ENCODE results near the gene COX8C.

Gene COX8C

DNA sequence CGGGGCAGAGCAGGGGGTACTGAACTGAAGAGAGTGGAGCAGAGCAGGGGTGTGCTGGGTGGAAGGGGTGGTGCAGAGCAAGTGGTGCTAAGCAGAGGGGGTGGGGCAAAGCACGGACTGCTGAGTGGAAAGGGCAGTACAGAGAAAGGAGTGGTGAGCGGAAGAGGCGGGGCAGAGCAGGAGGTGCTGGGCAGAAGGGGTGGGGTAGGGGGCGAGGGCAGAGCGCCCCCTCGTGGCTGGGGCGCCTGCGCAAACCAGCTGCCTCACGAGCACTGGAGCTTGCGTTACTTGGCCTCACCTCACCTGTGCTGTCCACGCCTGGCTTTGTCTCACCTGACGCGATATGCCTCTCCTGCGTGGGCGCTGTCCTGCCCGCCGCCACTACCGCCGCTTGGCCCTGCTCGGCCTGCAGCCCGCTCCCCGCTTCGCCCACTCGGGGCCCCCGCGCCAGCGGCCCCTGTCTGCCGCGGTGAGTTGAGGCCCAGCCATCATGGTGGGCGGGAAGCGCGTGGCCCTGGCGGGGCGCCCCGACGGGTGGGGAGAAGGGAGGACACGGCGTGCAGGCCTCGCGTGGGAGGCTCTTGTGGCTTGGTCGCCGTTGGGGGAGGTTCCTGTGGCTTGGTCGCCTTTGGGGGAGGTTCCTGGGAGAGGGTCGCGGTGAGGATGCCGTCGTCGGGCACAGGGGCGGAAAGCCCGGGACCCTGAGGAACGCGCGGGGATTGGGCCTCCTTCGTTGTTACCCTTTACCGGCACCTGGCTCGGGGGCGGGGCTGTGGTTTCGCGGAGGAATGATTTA lies at the start of gene COX8C:
Gene COX8C, plus strand, starts transcription at position 257 of the 796 bp plus-strand sequence. Its CDS starts 87 bp downstream, at position 344.
- H3K4me1 Mint-ChIP-seq (ENCODE audit: low read depth) = no peaks in the 10 kb centered on the region
- no peak for DNase-seq (ENCODE audit: low spot score)
- H3K27ac Mint-ChIP-seq = no peak within 1 kb of the TSS
- peaks cover 13% of the 10 kb centered on the region for H3K9me3 Mint-ChIP-seq
- no peaks in the 10 kb centered on the region for H3K36me3 Mint-ChIP-seq (ENCODE audit: low read depth)
- H3K4me3 Mint-ChIP-seq = no peak within 1 kb of the TSS
- peaks cover 6% of the 10 kb centered on the region for H3K27me3 Mint-ChIP-seq (ENCODE audit: low read depth)

GRCh38 chr14:93299416-93299815 lies 47.6 kb upstream of the COX8C start:
- Mint-ChIP-seq H3K4me3 (no peak overlapping the region), H3K9me3 (no peaks in the 10 kb centered on the region), H3K27ac (no peak overlapping the region), H3K4me1 (ENCODE audit: low read depth) (peaks cover 7% of the 10 kb centered on the region), H3K36me3 (ENCODE audit: low read depth) (peaks cover 3% of the 10 kb centered on the region), H3K27me3 (ENCODE audit: low read depth) (no peaks in the 10 kb centered on the region)
- no peak for DNase-seq (ENCODE audit: low spot score)

DNA sequence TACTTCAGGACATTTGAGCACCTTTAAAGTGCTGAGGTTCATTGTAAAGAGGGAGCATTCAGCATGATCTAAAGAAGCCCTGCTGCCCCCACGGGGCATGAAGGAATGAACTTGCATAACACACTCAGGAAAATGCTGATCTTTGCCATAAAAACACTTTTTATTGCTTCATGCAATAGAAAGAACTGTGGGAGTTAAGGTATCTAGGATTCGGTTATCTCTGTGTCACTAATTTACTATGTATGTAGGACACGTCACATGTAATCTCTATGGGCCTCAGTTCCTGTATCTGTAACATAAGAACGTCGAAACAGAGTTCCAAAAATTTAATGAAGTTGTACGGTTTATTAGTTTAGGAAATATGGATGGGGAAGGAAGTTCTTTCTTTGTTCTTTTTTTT lies 47.1 kb upstream of the COX8C start:
- Mint-ChIP-seq H3K4me3 (no peak overlapping the region), H3K27me3 (ENCODE audit: low read depth) (no peaks in the 10 kb centered on the region), H3K9me3 (no peaks in the 10 kb centered on the region), H3K27ac (no peak overlapping the region), H3K4me1 (ENCODE audit: low read depth) (peaks cover 7% of the 10 kb centered on the region), H3K36me3 (ENCODE audit: low read depth) (no peaks in the 10 kb centered on the region)
- no peak for DNase-seq (ENCODE audit: low spot score)

DNA sequence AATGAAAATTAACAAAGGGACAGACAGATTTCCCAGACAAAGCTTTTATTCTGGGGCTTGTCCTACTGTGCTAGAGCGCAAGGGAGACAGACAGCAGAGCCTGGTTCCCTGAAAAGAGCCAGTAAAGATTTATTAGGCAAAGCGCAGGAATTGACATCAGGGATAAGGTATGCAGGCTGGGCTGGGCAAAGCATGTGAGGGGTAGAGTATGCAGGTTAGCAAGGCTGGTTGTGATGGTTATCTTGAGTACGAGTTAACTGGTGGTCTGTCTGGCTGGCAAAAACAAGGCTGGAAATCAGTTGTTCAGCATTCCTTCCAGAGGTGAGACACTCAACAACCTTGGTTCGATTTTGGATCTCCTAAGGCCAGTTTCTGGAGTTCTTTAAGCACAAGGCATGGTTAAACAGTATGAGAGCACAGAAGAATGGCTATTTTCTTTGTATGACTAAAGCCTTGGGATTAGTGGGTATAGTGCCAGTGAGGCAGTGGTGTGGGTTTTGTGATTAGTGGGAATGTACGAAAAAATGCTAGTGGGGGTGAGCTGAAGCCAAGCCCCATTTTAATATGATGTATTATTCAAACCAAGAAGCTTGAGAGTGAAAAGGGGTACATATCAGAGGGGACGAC lies 45.0 kb upstream of the COX8C start:
- Mint-ChIP-seq H3K4me1 (ENCODE audit: low read depth) (peaks cover 10% of the 10 kb centered on the region), H3K27me3 (ENCODE audit: low read depth) (no peaks in the 10 kb centered on the region), H3K27ac (no peak overlapping the region), H3K9me3 (no peaks in the 10 kb centered on the region), H3K36me3 (ENCODE audit: low read depth) (no peaks in the 10 kb centered on the region), H3K4me3 (no peak overlapping the region)
- no peak for DNase-seq (ENCODE audit: low spot score)

GRCh38 chr14:93302688-93303581 lies 44.0 kb upstream of the COX8C start:
- Mint-ChIP-seq H3K27ac (no peak overlapping the region), H3K4me1 (ENCODE audit: low read depth) (peaks cover 11% of the 10 kb centered on the region), H3K27me3 (ENCODE audit: low read depth) (no peaks in the 10 kb centered on the region), H3K9me3 (no peaks in the 10 kb centered on the region), H3K4me3 (no peak overlapping the region), H3K36me3 (ENCODE audit: low read depth) (no peaks in the 10 kb centered on the region)
- no peak for DNase-seq (ENCODE audit: low spot score)

DNA sequence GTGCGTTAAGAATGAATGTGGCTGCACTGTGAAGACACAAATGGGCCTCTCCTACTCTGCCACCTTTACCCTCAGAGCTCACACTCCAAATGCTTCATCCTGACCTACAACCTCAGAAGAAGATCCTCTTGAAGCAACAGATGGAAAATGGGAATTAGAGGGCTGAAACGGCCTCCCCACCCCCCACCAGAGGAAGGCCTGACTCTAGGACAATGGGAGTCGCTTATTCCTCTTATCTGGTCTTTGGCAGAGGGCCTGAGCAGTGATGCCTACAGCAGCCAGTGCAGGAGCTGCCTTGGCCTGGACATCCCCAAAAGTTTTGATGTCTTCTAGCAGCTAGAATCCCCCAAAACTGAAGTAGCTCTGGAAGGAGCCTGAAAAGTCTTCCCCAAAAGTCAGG lies 43.3 kb upstream of the COX8C start:
- H3K36me3 Mint-ChIP-seq (ENCODE audit: low read depth) = no peaks in the 10 kb centered on the region
- no peak for DNase-seq (ENCODE audit: low spot score)
- no peak overlapping the region for H3K4me3 Mint-ChIP-seq
- H3K4me1 Mint-ChIP-seq (ENCODE audit: low read depth) = peaks cover 11% of the 10 kb centered on the region
- no peaks in the 10 kb centered on the region for H3K9me3 Mint-ChIP-seq
- no peak overlapping the region for H3K27ac Mint-ChIP-seq
- no peaks in the 10 kb centered on the region for H3K27me3 Mint-ChIP-seq (ENCODE audit: low read depth)

- Mint-ChIP-seq H3K4me1 (ENCODE audit: low read depth) (peaks cover 11% of the 10 kb centered on the region), H3K9me3 (no peaks in the 10 kb centered on the region), H3K4me3 (no peak overlapping the region), H3K27ac (no peak overlapping the region), H3K36me3 (ENCODE audit: low read depth) (no peaks in the 10 kb centered on the region), H3K27me3 (ENCODE audit: low read depth) (no peaks in the 10 kb centered on the region)
- no peak for DNase-seq (ENCODE audit: low spot score)
These were observed 42.2 kb upstream of the COX8C start for GRCh38 chr14:93304771-93305170.

GRCh38 chr14:93305725-93306418 lies 41.1 kb upstream of the COX8C start:
- DNase-seq (ENCODE audit: low spot score) = no peak
- Mint-ChIP-seq H3K27me3 (ENCODE audit: low read depth) (no peaks in the 10 kb centered on the region), H3K4me1 (ENCODE audit: low read depth) (peaks cover 9% of the 10 kb centered on the region), H3K36me3 (ENCODE audit: low read depth) (no peaks in the 10 kb centered on the region), H3K27ac (no peak overlapping the region), H3K9me3 (no peaks in the 10 kb centered on the region), H3K4me3 (no peak overlapping the region)

DNA sequence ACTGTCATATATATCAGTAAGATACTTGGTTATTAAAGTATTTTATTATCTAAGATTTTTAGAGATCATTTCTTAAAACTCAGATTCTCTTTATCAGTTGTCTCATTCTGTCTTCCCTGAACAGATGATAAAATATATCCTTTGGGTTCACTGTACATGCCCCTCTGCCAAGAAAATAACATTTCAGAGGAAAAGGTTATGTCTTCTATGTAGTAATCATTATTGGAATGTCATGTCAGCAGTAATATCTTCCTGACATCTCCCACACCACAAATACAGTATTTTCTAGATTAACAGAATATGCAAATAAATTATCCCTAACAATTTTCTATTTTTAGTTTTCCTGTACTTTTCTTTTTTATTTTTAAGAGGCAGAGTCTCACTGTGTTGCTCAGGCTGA lies 40.2 kb upstream of the COX8C start:
- Mint-ChIP-seq H3K27me3 (ENCODE audit: low read depth) (no peaks in the 10 kb centered on the region), H3K4me3 (no peak overlapping the region), H3K9me3 (no peaks in the 10 kb centered on the region), H3K27ac (no peak overlapping the region), H3K4me1 (ENCODE audit: low read depth) (peaks cover 8% of the 10 kb centered on the region), H3K36me3 (ENCODE audit: low read depth) (no peaks in the 10 kb centered on the region)
- DNase-seq (ENCODE audit: low spot score) = no peak

- Mint-ChIP-seq H3K9me3 (no peaks in the 10 kb centered on the region), H3K4me3 (no peak overlapping the region), H3K4me1 (ENCODE audit: low read depth) (peaks cover 4% of the 10 kb centered on the region), H3K36me3 (ENCODE audit: low read depth) (no peaks in the 10 kb centered on the region), H3K27ac (no peak overlapping the region), H3K27me3 (ENCODE audit: low read depth) (no peaks in the 10 kb centered on the region)
- DNase-seq (ENCODE audit: low spot score) = no peak
These were observed 38.2 kb upstream of the COX8C start for GRCh38 chr14:93308686-93309345.

DNA sequence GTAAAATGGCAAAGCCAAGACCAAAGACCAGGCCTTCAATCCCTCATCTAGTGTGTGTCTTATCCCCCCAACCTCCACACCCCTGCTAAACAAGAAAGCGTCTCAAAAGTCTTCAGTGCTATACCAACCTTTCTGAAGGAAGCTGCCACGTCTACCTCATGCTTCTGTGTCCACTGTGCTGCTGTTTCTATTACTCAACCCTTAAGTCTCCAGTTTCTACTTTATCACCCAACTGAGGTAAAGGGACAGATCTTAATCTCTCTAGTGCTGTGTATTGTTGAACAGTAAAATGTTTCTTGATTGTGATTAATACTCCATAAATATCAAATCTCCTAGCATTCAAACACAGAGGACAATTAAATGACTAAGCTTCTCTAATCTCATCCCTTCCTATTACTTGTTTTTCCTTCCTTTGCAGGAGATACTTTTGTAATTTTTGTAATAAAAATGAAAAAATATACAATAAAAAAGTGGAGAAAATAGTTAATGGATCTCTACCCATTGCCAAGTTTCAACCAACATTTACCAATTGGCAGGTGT lies 37.5 kb upstream of the COX8C start:
- no peak for DNase-seq (ENCODE audit: low spot score)
- Mint-ChIP-seq H3K36me3 (ENCODE audit: low read depth) (no peaks in the 10 kb centered on the region), H3K27ac (no peak overlapping the region), H3K4me3 (no peak overlapping the region), H3K27me3 (ENCODE audit: low read depth) (no peaks in the 10 kb centered on the region), H3K4me1 (ENCODE audit: low read depth) (peaks cover 4% of the 10 kb centered on the region), H3K9me3 (no peaks in the 10 kb centered on the region)

DNA sequence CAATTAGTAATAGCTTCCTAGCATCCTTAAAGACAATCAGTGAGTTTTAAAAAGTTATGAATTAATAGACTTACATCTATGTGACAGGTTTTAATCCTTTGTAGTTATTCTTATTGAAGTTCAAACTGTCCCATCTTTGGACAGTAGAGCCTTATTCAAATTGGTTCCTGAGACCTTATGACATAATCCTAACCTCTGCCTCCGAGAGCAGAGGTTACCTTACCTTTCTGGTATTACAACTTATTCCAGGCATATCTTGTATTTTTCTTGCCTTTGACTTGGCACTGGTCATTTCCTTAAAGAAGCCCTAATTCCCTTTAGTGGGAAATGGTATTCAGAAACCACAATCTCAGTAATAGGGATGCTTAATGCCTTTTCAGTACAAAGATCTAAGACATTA lies 35.9 kb upstream of the COX8C start:
- Mint-ChIP-seq H3K9me3 (no peaks in the 10 kb centered on the region), H3K27ac (no peak overlapping the region), H3K4me1 (ENCODE audit: low read depth) (peaks cover 3% of the 10 kb centered on the region), H3K27me3 (ENCODE audit: low read depth) (no peaks in the 10 kb centered on the region), H3K4me3 (no peak overlapping the region), H3K36me3 (ENCODE audit: low read depth) (peaks cover 2% of the 10 kb centered on the region)
- no peak for DNase-seq (ENCODE audit: low spot score)

DNA sequence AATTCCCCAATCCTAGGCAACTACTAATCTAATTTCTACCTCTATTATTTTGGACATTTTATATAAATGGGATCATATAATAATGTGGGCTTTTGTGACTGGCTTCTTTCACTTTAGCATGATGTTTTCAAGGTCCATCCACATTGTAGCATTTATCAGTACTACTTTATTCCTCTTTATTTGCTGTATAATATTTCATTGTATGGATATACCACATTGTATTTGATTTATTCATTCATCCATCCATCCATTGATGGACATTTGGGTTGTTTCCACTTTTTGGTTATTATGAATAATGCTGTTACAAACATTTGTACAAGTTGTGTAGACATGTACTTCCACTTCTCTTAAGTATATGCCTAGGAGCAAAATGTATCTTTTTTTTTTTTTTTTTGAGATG lies 31.4 kb upstream of the COX8C start:
- no peaks in the 10 kb centered on the region for H3K9me3 Mint-ChIP-seq
- H3K4me3 Mint-ChIP-seq = no peak overlapping the region
- peaks cover 14% of the 10 kb centered on the region for H3K4me1 Mint-ChIP-seq (ENCODE audit: low read depth)

More for the DNA sequence above, 31.4 kb upstream of the COX8C start:
- DNase-seq (ENCODE audit: low spot score) = no peak
- H3K27ac Mint-ChIP-seq = no peak overlapping the region
- H3K27me3 Mint-ChIP-seq (ENCODE audit: low read depth) = no peaks in the 10 kb centered on the region
- H3K36me3 Mint-ChIP-seq (ENCODE audit: low read depth) = peaks cover 5% of the 10 kb centered on the region

Data from T-helper 2 cell treated with Interferon-gamma antibody and Interleukin-4, amounts not matched to agents 5 μg/mL and 100 μg/mL, for 36 hours (primary cell).